Tibial nerve (tissue), 3 donors: ENCODE data around the gene KIF20B.

Experiments used
- EP300 ChIP-seq, 2 donors: sonication (generic); formaldehyde crosslinking; IDR thresholded peaks; one replicate each; pipeline ENCODE4 v1.6.1; 2017; ENCODE audit warnings: antibody characterized with exemption in 2 of 2, mild to moderate bottlenecking in 1 of 2
- POLR2A ChIP-seq, 2 donors: fragments of 450-650 bp; IDR thresholded peaks; one replicate each; pipeline ENCODE4 v1.6.1; 2017; ENCODE audit warnings: antibody characterized with exemption in 2 of 2, mild to moderate bottlenecking in 2 of 2, moderate library complexity in 2 of 2

DNA sequence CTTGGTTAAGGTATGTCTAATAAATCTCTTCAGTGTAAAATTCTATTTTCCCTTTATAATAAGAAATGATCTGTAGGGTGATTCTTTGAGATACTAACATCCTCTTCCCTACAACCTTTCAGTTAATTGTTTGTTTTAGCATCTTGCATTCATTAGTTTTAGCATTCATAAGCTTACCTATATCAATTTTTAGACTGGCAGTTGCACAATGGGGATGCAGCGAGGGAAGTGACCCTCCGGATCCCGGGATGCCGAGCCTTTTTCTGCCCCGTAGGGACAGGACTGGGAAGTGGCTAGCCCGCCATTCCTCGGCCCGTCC is 508 bp upstream of the KIF20B start:
- TF ChIP-seq POLR2A (IDR thresholded peaks at IDR 0.05), result no peak
- TF ChIP-seq EP300 (IDR thresholded peaks at IDR 0.05), result no peak
